Heart left ventricle (tissue), 16 donors: ENCODE results near the gene TACC2. TPM values are rescaled to one million over a fixed set of nuclear protein-coding genes. Genes with fewer than 3 reads are reported as not detected.

ENCODE experiments used
- ATAC-seq, 4 donors: fragments of 200-7000 bp; cut with Tn5 transposase; one replicate each; pipeline ENCODE4 v1.9.1; 2020 to 2022; ENCODE audit warnings: moderate library complexity in 4 of 4, mild to moderate bottlenecking in 3 of 4, moderate number of reproducible peaks in 1 of 4
- DNase-seq, 5 donors: peaks; one replicate each; pipeline ENCODE4 v3.0.0-alpha.2; 2020
- H3K27ac ChIP-seq, 12 donors: fragments of 200-600 bp; sonication (generic) in 4 of 12; one replicate each; pipeline versions ENCODE4 v1.5.0 to v1.8.0; 2016 to 2022; ENCODE audit warnings: mild to moderate bottlenecking in 2 of 12
- H3K27me3 ChIP-seq, 9 donors: fragments of 200-600 bp; sonication (generic) in 2 of 9; one replicate each; pipeline versions ENCODE4 v1.5.1 to v1.8.0; 2016 to 2022; ENCODE audit warnings: mild to moderate bottlenecking in 3 of 9
- H3K36me3 ChIP-seq, 9 donors: fragments of 200-600 bp; sonication (generic) in 2 of 9; one replicate each; pipeline versions ENCODE4 v1.5.0 to v1.8.0; 2018 to 2022; ENCODE audit warnings: mild to moderate bottlenecking in 2 of 9
- H3K4me1 ChIP-seq, 12 donors: fragments of 200-600 bp; sonication (generic) in 4 of 12; one replicate each; pipeline versions ENCODE4 v1.5.0 to v1.8.0; 2016 to 2022; ENCODE audit warnings: mild to moderate bottlenecking in 3 of 12
- H3K4me3 ChIP-seq, 12 donors: fragments of 200-600 bp; sonication (generic) in 4 of 12; one replicate each; pipeline versions ENCODE4 v1.5.0 to v1.8.0; 2017 to 2022; ENCODE audit warnings: mild to moderate bottlenecking in 9 of 12, moderate library complexity in 4 of 12
- H3K9me3 ChIP-seq, 12 donors: fragments of 200-600 bp; sonication (generic) in 4 of 12; one replicate each; pipeline versions ENCODE4 v1.5.0 to v1.8.0; 2016 to 2022; ENCODE audit warnings: mild to moderate bottlenecking in 1 of 12
- CTCF ChIP-seq, 12 donors: fragments of 200-600 bp; sonication (generic) in 4 of 12; IDR thresholded peaks; one replicate each; pipeline versions ENCODE4 v1.5.0 to v1.8.0; 2018 to 2022; ENCODE audit warnings: antibody characterized with exemption in 12 of 12, mild to moderate bottlenecking in 5 of 12
- POLR2A ChIP-seq, 2 donors: fragments of 450-650 bp; IDR thresholded peaks; one replicate each; pipeline ENCODE4 v1.6.1; 2017; ENCODE audit warnings: antibody characterized with exemption in 2 of 2, mild to moderate bottlenecking in 2 of 2, moderate library complexity in 2 of 2
- WGBS, 4 donors: extraction: QIAGEN DNeasy Blood & Tissue Kit in 2 of 4; methylation state at CpG; one replicate each; pipeline versions ENCODE4 v1.1.5 to v1.1.7; 2013 to 2018; 5-methylcytosine and 5-hydroxymethylcytosine counted together
- intact Hi-C, 10 donors: fragments of 100-400 bp; cut with DNase I; formaldehyde crosslinking; loops; one replicate each; pipeline versions ENCODE4 v1.11.1 to v1.14.2; 2022
- polyA plus RNA-seq, 2 donors: library from polyadenylated mRNA; stranded (reverse); fragments of 200-250 nt; gene quantifications; one replicate each; pipeline ENCODE4 v1.2.3, GENCODE V29; 2013
- total RNA-seq, 9 donors: library from RNA; depleted of rRNA in 2 of 9; stranded (reverse); fragments of >200 nt in 2 of 9; fragmentation: NEBNext Ultra II Directional in 3 of 9; extraction: Animal tissue kit (Norgen Biotek cat#: 25700) in 3 of 9; gene quantifications; one replicate each; pipeline versions ENCODE4 v1.1.0 to v1.2.4, GENCODE V29; 2016 to 2023
- donor health status: ischemic (EF 13 %, LVEDD 7.1; RV severe dilation, severe dysfunction).
- donor health status: healthy with polysubstance abuse.
- donor health status: DM: no; HTN: yes; CAD: no.
- donor health status: DM: no; HTN: no; CAD: no.
- donor health status: ischemic (EF 25% LVEDD 6.9; RV normal size, moderate dysfunction).
- donor health status: ischemic (EF 25% LVEDD 5.7; RV mildly dilated, moderate dysfunction).
- donor health status: healthy.
- donor health status: DM: yes; HTN: yes; CAD: no.
- donor health status: ischemic (EF 35%, LVEDD 5.7; RV mildly dilated, moderate dysfunction).
- donor health status: nonischemic (EF 11% LVEDD 7.7; RV severe dilation, severe dysfunction).
- donor health status: DM: yes; HTN: yes; CAD: no.
- donor health status: PGD.
- donor health status: ischemic (EF 29% LVEDD 5.4; RV normal size, mild dysfunction).
- donor health status: nonischemic (EF 23%, LVEDD 6.1; RV moderate dilation, normal function).

TACC2 gene
- total and polyA plus RNA-seq, 11 donors, result 96.7 to 456 (median 294) TPM

- WGBS, 4 donors, result 64 to 77% (median 74%) methylated on average over 5 of the region's 5 CpGs
- H3K27ac ChIP-seq, result no peak overlapping the region
- ATAC-seq (no peak), DNase-seq (no peak)
- intact Hi-C loops, result no loop called here
- H3K4me3 ChIP-seq, result no peak overlapping the region
- peaks cover 0 to 25% (median 1%) of the 10 kb centered on the region in 12 donors for H3K4me1 ChIP-seq
- H3K9me3 ChIP-seq, result no peaks in the 10 kb centered on the region
- H3K27me3 ChIP-seq, result no peaks in the 10 kb centered on the region
- H3K36me3 ChIP-seq, result peaks cover 0 to 91% (median 78%) of the 10 kb centered on the region in 9 donors
- TF ChIP-seq CTCF (IDR thresholded peaks at IDR 0.05) (no peak), POLR2A (IDR thresholded peaks at IDR 0.05) (no peak)
These were observed 247.8 kb downstream of the TACC2 start for GRCh38 chr10:122236690-122237306.

DNA sequence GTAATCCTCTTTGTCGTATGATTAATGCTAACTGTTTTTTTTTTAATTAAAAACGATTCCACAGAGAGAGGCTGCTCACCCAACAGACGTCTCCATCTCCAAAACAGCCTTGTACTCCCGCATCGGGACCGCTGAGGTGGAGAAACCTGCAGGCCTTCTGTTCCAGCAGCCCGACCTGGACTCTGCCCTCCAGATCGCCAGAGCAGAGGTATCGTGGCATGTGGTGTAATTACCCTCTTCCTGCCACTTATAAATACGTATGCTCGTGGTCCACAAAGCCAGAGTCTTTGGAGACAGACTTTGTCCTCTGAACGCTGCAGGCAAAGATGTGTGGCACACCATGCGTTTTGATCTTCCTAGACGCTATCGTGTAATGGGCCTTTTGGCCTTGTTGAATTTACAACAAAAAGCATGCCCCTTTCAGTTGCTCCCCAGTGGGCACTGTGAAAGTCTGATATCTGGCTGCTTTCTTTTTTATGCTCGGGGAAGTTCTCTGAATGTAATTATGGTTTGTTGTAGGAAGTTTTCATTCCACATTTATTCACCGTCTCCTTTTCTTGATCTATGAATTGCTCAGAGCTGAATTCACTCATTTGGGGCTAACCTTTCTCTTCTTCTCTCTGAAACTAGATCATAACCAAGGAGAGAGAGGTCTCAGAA is 248.5 kb downstream of the TACC2 start:
- WGBS, 4 donors, result 91 to 93% (median 91%) methylated on average over 17 of the region's 17 CpGs

DNA sequence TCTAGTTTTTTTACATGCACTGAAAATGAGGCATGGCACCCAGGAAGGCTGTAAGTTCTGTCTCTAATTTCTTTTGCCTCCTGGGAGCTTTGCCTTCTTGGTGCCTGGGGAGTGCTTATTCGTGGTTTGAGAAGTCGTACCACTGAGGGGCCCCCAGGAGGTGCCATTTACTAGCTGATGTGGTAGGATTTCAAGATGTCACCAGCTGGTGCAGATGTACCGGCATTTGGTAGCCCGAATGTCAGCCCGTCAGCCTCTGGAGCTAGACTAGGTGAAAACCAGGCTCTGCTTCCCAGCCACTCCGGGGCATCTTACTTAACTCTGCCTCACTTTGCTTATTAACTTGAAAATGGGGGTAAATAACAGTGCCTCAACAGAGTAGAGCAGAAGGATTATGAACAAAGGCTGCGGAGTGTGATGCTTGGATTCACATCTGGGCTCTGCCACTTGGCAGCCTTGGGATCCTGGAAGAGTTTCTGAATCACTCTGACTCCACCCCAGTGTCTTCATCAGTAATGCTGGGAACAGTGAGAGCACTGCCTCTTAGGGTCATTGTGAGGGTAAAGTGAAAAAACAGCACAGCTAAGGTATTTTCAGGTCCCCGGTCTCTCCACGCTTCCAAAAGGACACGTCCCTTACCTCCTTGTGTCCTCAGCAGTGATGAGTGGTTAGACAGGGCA is 250.8 kb downstream of the TACC2 start:
- H3K9me3 ChIP-seq, result no peaks in the 10 kb centered on the region
- ATAC-seq, result no peak
- 88 to 92% (median 90%) methylated on average over 10 of the region's 10 CpGs for WGBS, 4 donors

More for the DNA sequence above, 248.5 kb downstream of the TACC2 start:
- Histone ChIP-seq H3K4me3 (no peak overlapping the region), H3K27ac (no peak overlapping the region), H3K36me3 (peaks cover 0 to 93% (median 80%) of the 10 kb centered on the region in 9 donors), H3K4me1 (peaks cover 0 to 19% (median 1%) of the 10 kb centered on the region in 12 donors), H3K27me3 (no peaks in the 10 kb centered on the region), H3K9me3 (no peaks in the 10 kb centered on the region)
- intact Hi-C loops, result no loop called here
- TF ChIP-seq CTCF (IDR thresholded peaks at IDR 0.05) (no peak), POLR2A (IDR thresholded peaks at IDR 0.05) (no peak)
- no peak for DNase-seq
- no peak for ATAC-seq

More for the DNA sequence above, 250.8 kb downstream of the TACC2 start:
- no peak overlapping the region for H3K27ac ChIP-seq
- intact Hi-C loops, result loop anchor here in 1 of 10 donors (10.0 kb wide), 1 partner anchor 185 kb away; no protein-coding TSS in a partner anchor
- no peak overlapping the region for H3K4me3 ChIP-seq
- no peak for DNase-seq
- no peaks in the 10 kb centered on the region for H3K27me3 ChIP-seq
- H3K36me3 ChIP-seq, result peaks cover 0 to 100% (median 82%) of the 10 kb centered on the region in 9 donors
- TF ChIP-seq POLR2A (IDR thresholded peaks at IDR 0.05) (no peak), CTCF (IDR thresholded peaks at IDR 0.05) (no peak)
- peaks cover 0 to 16% (median 4%) of the 10 kb centered on the region in 12 donors for H3K4me1 ChIP-seq
